WERI-Rb-1 (cell line): Measurements from ENCODE around the gene HNRNPDL.
"Not testable (repeated sequence)": the region's sequence is repeated elsewhere in the genome, so short reads cannot be mapped to it uniquely, and the experiment has no call there.

ENCODE experiments used
- DNase-seq: peaks from one replicate; pipeline ENCODE4 v3.0.0-alpha.2; 2020
- H3K27ac ChIP-seq: fragments of 250-450 bp; sonication (Bioruptor Pico); 2 replicates; pipeline ENCODE4 v1.5.1; 2020; ENCODE audit warnings: mild to moderate bottlenecking, moderate library complexity
- H3K27me3 ChIP-seq: fragments of 250-450 bp; sonication (Bioruptor Pico); 2 replicates; pipeline ENCODE4 v1.5.1; 2021; ENCODE audit warnings: mild to moderate bottlenecking, low read depth, moderate library complexity; ENCODE audit not compliant: insufficient read depth, severe bottlenecking
- H3K36me3 ChIP-seq: fragments of 250-450 bp; sonication (Bioruptor Pico); 2 replicates; pipeline ENCODE4 v1.5.1; 2020; ENCODE audit warnings: mild to moderate bottlenecking, moderate library complexity
- H3K4me3 ChIP-seq: 2 replicates; pipeline ENCODE4 v1.5.1; 2011; ENCODE audit warnings: low read depth, mild to moderate bottlenecking, control low read depth, low read length
- H3K9me3 ChIP-seq: fragments of 250-450 bp; sonication (Bioruptor Pico); 2 replicates; pipeline ENCODE4 v1.5.1; 2021; ENCODE audit warnings: mild to moderate bottlenecking, moderate library complexity; ENCODE audit not compliant: severe bottlenecking
- CTCF ChIP-seq: IDR thresholded peaks from 2 replicates; pipeline ENCODE4 v1.5.1; 2011; ENCODE audit warnings: low read depth, mild to moderate bottlenecking, control low read depth, inconsistent platforms, low read length

HNRNPDL gene

GRCh38 chr4:82388405-82388804, 41.9 kb downstream of the HNRNPDL start:
- H3K9me3 ChIP-seq: no peaks in the 10 kb centered on the region
- H3K36me3 ChIP-seq: no peaks in the 10 kb centered on the region
- H3K27ac ChIP-seq: no peak overlapping the region
- no peak overlapping the region for H3K4me3 ChIP-seq
- no peak for DNase-seq
- no peaks in the 10 kb centered on the region for H3K27me3 ChIP-seq
- TF ChIP-seq CTCF: peak; percentile 30; the same call in 1 of the 2 replicates

GRCh38 chr4:82386312-82386711, 44.0 kb downstream of the HNRNPDL start:
- not testable (repeated sequence) for H3K27ac ChIP-seq, DNase-seq, H3K4me3 ChIP-seq, H3K36me3 ChIP-seq, H3K9me3 ChIP-seq, H3K27me3 ChIP-seq

- peaks cover 8% of the 10 kb centered on the region; the same call in 1 of the 2 replicates for H3K36me3 ChIP-seq
- H3K27me3 ChIP-seq: no peaks in the 10 kb centered on the region
- no peak overlapping the region for H3K27ac ChIP-seq
- no peak for DNase-seq
- H3K9me3 ChIP-seq: no peaks in the 10 kb centered on the region
- H3K4me3 ChIP-seq: no peak overlapping the region
- TF ChIP-seq CTCF: no peak
These were observed 47.5 kb downstream of the HNRNPDL start for GRCh38 chr4:82382751-82383150.

- Histone ChIP-seq H3K36me3 (peaks cover 15% of the 10 kb centered on the region), H3K4me3 (no peak overlapping the region), H3K27me3 (no peaks in the 10 kb centered on the region), H3K27ac (no peak overlapping the region), H3K9me3 (no peaks in the 10 kb centered on the region)
- no peak for DNase-seq
- TF ChIP-seq CTCF: no peak
These were observed 48.5 kb downstream of the HNRNPDL start for GRCh38 chr4:82381661-82382296.

GRCh38 chr4:82381235-82381634, 49.0 kb downstream of the HNRNPDL start:
- no peak overlapping the region for H3K4me3 ChIP-seq
- H3K9me3 ChIP-seq: no peaks in the 10 kb centered on the region
- DNase-seq: no peak
- TF ChIP-seq CTCF: no peak
- H3K27me3 ChIP-seq: no peaks in the 10 kb centered on the region
- peaks cover 18% of the 10 kb centered on the region for H3K36me3 ChIP-seq
- H3K27ac ChIP-seq: no peak overlapping the region

- Histone ChIP-seq H3K9me3 (no peaks in the 10 kb centered on the region), H3K27me3 (no peaks in the 10 kb centered on the region), H3K36me3 (peaks cover 21% of the 10 kb centered on the region), H3K4me3 (no peak overlapping the region), H3K27ac (no peak overlapping the region)
- no peak for TF ChIP-seq CTCF
- DNase-seq: no peak
These were observed 49.4 kb downstream of the HNRNPDL start for GRCh38 chr4:82380831-82381230.
